Measurements from ENCODE around the gene TAS2R40.
A peak's percentile ranks its signal among the peaks of the same experiment; 100 is the strongest.
"Not testable (repeated sequence)": the region's sequence is repeated elsewhere in the genome, so short reads cannot be mapped to it uniquely, and the experiment has no call there.

The TAS2R40 gene

DNA sequence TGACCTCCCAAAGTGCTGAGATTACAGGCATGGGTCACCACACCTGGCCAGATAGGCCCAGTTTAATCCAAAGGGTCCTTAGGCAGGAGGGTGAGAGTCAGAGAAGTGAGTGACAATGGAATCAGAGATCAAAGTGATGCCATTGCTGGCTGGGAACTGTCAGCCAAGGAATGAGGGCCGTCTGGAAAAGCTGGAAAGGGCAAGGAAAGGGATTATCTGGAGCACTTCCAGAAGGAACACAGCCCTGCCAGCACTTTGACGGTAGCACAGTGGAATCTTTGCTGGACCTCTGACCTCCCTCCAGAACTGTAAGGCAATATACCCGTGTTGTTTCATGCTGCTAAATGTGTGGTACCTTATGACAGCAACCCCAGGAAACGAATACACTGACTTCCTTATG, 11.3 kb upstream of the TAS2R40 start:
- TF ChIP-seq CTCF (conservative IDR thresholded peaks at IDR 0.05; ENCODE audit: low read length) = no peak
- no peak for DNase-seq (ENCODE audit: low read depth)
- H3K4me3 ChIP-seq (ENCODE audit: low read length) = no peak overlapping the region

DNA sequence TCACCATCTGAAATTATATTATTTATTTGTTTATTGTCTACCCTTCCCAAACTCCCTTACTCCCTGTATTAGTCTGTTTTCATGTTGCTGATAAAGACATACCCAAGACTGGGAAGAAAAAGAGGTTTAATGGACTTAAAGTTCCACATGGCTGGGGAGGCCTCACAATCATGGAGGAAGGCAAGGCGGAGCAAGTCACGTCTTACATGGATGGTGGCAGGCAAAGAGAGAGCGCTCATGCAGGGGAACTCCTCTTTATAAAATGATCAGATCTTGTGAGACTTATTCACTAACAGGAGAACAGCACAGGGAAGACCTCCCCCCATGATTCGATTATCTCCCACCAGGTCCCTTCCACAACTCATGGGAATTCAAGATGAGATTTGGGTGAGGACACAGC, 8.4 kb upstream of the TAS2R40 start:
- H3K4me3 ChIP-seq (ENCODE audit: low read length); DNase-seq (ENCODE audit: low read depth): not testable (repeated sequence)

GRCh38 chr7:143214789-143215679, 6.8 kb upstream of the TAS2R40 start:
- peak; percentile 81 for DNase-seq (ENCODE audit: low read depth)
- peak; percentile 100 for TF ChIP-seq CTCF (conservative IDR thresholded peaks at IDR 0.05; ENCODE audit: low read length)
- no peak overlapping the region for H3K4me3 ChIP-seq (ENCODE audit: low read length)

GRCh38 chr7:143216151-143216550, 5.7 kb upstream of the TAS2R40 start:
- DNase-seq (ENCODE audit: low read depth) = peak; percentile 17
- H3K4me3 ChIP-seq (ENCODE audit: low read length) = no peak overlapping the region
- no peak for TF ChIP-seq CTCF (conservative IDR thresholded peaks at IDR 0.05; ENCODE audit: low read length)

DNA sequence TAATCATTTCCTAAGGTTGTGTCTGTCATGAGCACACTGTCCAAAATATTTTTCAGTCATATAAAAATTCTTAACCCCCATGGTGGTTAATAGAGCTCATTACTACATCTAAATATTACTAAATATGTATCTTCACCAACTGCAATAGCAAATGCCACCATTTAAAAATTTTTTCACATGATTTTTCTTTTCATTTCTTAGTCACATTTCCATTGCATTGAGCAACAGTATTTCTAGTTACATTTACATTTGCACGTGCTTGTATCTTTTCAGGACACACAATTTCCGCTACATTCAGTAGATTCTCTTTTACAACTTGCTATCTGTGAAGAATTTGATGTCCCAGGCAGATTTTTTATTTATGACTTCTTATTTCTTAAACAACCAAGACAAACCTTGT, 5.2 kb upstream of the TAS2R40 start:
- no peak for DNase-seq (ENCODE audit: low read depth)
- no peak for TF ChIP-seq CTCF (conservative IDR thresholded peaks at IDR 0.05; ENCODE audit: low read length)
- no peak overlapping the region for H3K4me3 ChIP-seq (ENCODE audit: low read length)

DNA sequence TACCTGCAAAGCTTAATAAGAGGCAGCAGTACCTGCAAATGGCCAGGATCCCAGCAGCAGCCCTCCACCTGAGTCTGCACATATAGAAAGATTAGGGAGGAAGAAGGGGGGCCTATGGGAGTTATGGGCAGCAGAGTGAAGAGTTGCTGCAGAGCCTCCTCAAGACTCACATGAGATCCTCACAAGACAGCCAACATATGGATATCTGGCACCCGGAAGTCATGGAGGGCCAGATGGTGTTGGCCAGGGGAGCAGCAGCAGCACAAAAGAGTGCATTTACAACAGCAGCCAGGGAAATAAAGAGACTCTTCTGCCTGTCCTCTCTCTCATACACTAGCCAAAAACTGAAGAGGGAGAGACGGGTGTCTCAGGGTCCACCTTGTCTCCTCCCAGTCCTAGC, 4.0 kb upstream of the TAS2R40 start:
- no peak for DNase-seq (ENCODE audit: low read depth)
- H3K4me3 ChIP-seq (ENCODE audit: low read length) = no peak overlapping the region
- TF ChIP-seq CTCF (conservative IDR thresholded peaks at IDR 0.05; ENCODE audit: low read length) = no peak

DNA sequence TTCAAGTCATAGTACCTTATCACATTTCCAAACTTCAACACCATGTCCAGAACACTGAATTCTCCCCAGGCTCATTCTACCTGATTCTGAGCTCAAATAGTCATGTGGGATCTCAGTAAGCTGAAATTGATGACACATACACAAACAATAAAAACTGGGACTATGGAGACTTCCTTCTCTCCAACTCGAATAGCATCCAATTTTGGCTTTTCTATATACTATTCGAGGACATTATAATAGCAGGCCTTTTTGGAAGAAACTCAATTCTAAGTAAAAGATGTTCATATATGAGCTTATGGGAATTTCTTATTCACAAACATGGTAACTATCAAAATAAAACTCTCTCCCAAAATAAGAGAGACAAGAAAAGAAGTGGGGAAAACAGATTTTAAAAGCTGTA, 551 bp upstream of the TAS2R40 start:
- DNase-seq (ENCODE audit: low read depth) = no peak
- no peak overlapping the region for H3K4me3 ChIP-seq (ENCODE audit: low read length)
- TF ChIP-seq CTCF (conservative IDR thresholded peaks at IDR 0.05; ENCODE audit: low read length) = no peak
